ENCODE data around the gene TMEM120B.

Gene TMEM120B

DNA sequence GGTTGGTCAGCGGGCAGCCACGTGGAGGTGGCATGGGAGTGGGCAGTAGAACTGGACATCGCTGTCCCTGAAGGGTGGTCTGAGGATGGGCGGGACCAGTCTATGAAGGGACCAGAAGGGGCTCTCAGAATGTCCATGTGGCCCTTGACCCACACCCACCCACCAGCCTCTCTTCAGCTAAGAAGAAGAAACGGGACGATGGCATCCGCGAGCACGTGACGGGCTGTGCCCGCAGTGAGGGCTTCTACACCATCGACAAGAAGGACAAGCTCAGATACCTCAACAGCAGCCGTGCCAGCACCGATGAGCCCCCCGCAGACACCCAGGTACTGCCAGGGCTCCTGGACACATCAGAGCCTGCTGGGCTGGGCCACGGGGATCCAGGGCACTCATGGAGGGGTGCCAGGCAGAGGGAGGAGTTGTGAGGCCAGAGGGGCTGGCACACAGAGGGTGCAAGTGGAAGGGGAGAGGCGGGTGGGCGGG is 112.5 kb downstream of the TMEM120B start:
- no peak overlapping the region for H3K4me3 ChIP-seq (ENCODE audit: low read length, poor library complexity, severe bottlenecking)
- H3K9me3 ChIP-seq (ENCODE audit: insufficient read depth, low read depth, low read length): no peaks in the 10 kb centered on the region
- H3K27me3 ChIP-seq (ENCODE audit: insufficient read depth, low read length, poor library complexity, severe bottlenecking): no peaks in the 10 kb centered on the region
- H3K9ac ChIP-seq (ENCODE audit: low read depth, low read length, poor library complexity, severe bottlenecking): no peak overlapping the region
- H2AFZ ChIP-seq (ENCODE audit: low read length): no peak overlapping the region
- TF ChIP-seq, protein P1, sequence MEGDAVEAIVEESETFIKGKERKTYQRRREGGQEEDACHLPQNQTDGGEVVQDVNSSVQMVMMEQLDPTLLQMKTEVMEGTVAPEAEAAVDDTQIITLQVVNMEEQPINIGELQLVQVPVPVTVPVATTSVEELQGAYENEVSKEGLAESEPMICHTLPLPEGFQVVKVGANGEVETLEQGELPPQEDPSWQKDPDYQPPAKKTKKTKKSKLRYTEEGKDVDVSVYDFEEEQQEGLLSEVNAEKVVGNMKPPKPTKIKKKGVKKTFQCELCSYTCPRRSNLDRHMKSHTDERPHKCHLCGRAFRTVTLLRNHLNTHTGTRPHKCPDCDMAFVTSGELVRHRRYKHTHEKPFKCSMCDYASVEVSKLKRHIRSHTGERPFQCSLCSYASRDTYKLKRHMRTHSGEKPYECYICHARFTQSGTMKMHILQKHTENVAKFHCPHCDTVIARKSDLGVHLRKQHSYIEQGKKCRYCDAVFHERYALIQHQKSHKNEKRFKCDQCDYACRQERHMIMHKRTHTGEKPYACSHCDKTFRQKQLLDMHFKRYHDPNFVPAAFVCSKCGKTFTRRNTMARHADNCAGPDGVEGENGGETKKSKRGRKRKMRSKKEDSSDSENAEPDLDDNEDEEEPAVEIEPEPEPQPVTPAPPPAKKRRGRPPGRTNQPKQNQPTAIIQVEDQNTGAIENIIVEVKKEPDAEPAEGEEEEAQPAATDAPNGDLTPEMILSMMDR (conservative IDR thresholded peaks at IDR 0.05; ENCODE audit: low read length): no peak
- TF ChIP-seq EZH2phosphoT487 (IDR thresholded peaks at IDR 0.05; ENCODE audit: borderline replicate concordance): no peak
- H3K9me2 ChIP-seq (replicated peaks; ENCODE audit: low read depth, low read length): no peaks in the 10 kb centered on the region
- no peak overlapping the region for H3K4me2 ChIP-seq (ENCODE audit: low read depth, low read length, poor library complexity, severe bottlenecking)
- no peaks in the 10 kb centered on the region for H4K20me1 ChIP-seq (ENCODE audit: insufficient read depth, low read length, poor library complexity, severe bottlenecking)
- no peaks in the 10 kb centered on the region for H3K79me2 ChIP-seq (ENCODE audit: insufficient read depth, low read length)
- no peaks in the 10 kb centered on the region for H3F3A ChIP-seq (ENCODE audit: low read depth)
- H3K36me3 ChIP-seq (ENCODE audit: insufficient read depth, low read length): peaks cover 32% of the 10 kb centered on the region; the same call in 1 of the 2 replicates
- no peaks in the 10 kb centered on the region for H3K4me1 ChIP-seq (ENCODE audit: insufficient read depth, low read length, poor library complexity, severe bottlenecking)

DNA sequence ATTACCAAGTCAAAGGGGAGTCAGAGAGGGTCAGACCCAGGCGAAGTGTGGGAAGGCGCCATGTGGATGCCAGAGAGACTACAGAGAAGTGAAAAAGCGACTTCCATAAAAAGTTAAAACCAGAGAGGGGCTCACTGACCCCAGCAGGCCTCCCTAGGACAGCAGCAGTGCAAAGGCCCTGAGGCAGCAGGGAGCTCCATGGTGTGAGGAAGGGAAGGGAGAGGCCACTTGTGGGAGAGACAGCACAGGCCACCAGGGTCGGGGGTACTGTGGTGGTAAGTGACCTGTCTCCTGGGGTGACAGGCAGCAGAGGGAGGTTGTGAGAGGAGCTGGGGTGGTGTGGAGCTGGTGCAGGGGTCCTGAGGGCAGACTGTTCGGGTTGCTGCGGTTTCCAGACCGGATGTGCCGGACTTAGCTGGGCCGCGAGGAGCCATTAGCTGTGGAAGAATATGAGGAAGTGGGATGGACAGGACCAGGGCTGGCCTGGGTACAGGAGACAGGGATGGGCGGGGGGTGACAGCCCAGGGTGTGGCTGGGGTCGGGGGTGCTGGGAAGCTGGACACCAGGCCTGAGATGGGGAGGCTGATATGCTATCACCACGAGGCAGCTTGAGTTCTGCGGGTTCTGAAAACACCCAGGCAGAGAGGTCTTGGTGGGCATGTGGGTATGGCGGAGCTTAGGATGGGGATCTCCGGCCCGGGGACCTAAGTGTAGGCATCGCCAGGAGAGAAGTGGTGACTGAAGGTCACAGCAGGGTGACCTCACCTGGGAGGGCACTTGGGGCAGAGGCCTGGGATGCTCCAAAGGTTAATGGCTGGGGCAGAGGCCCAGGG is 114.0 kb downstream of the TMEM120B start:
- Histone ChIP-seq H3K4me2 (ENCODE audit: low read depth, low read length, poor library complexity, severe bottlenecking) (no peak overlapping the region), H3K27me3 (ENCODE audit: insufficient read depth, low read length, poor library complexity, severe bottlenecking) (no peaks in the 10 kb centered on the region), H3F3A (ENCODE audit: low read depth) (no peaks in the 10 kb centered on the region), H3K9ac (ENCODE audit: low read depth, low read length, poor library complexity, severe bottlenecking) (no peak overlapping the region), H2AFZ (ENCODE audit: low read length) (no peak overlapping the region), H4K20me1 (ENCODE audit: insufficient read depth, low read length, poor library complexity, severe bottlenecking) (no peaks in the 10 kb centered on the region), H3K36me3 (ENCODE audit: insufficient read depth, low read length) (peaks cover 33% of the 10 kb centered on the region; the same call in 1 of the 2 replicates), H3K9me2 (replicated peaks; ENCODE audit: low read depth, low read length) (no peaks in the 10 kb centered on the region), H3K4me3 (ENCODE audit: low read length, poor library complexity, severe bottlenecking) (no peak overlapping the region), H3K4me1 (ENCODE audit: insufficient read depth, low read length, poor library complexity, severe bottlenecking) (no peaks in the 10 kb centered on the region), H3K79me2 (ENCODE audit: insufficient read depth, low read length) (no peaks in the 10 kb centered on the region), H3K9me3 (ENCODE audit: insufficient read depth, low read depth, low read length) (no peaks in the 10 kb centered on the region)
- TF ChIP-seq, protein P1 (conservative IDR thresholded peaks at IDR 0.05; ENCODE audit: low read length): no peak
- TF ChIP-seq EZH2phosphoT487 (IDR thresholded peaks at IDR 0.05; ENCODE audit: borderline replicate concordance): no peak

DNA sequence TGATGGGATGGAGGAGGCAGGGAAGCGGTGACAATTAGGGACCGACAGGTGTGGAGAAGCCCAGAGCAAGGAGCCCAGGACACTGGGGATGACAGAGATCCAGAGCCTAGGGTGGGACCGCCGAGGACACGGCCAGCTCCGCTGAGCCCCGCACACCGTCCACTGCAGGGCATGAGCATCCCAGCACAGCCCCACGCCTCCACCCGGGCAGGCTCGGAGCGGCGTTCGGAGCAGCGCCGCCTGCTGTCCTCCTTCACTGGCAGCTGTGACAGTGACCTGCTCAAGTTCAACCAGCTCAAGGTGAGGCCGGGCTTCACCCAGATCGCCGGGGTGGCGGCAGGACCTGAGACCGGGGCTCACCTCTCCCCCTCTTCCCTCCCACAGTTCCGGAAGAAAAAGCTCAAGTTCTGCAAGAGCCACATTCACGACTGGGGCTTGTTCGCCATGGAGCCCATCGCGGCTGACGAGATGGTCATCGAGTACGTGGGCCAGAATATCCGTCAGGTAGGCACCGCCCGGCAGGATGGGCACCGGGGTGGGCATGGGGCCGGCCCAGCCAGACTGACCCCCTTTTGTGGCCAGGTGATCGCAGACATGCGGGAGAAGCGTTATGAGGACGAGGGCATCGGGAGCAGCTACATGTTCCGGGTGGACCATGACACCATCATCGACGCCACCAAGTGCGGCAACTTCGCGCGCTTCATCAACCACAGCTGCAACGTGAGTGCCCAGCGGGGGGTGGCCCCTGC is 115.0 kb downstream of the TMEM120B start:
- no peaks in the 10 kb centered on the region for H3K4me1 ChIP-seq (ENCODE audit: insufficient read depth, low read length, poor library complexity, severe bottlenecking)
- H3K4me2 ChIP-seq (ENCODE audit: low read depth, low read length, poor library complexity, severe bottlenecking): no peak overlapping the region
- H3F3A ChIP-seq (ENCODE audit: low read depth): no peaks in the 10 kb centered on the region
- H3K27me3 ChIP-seq (ENCODE audit: insufficient read depth, low read length, poor library complexity, severe bottlenecking): no peaks in the 10 kb centered on the region
- H3K4me3 ChIP-seq (ENCODE audit: low read length, poor library complexity, severe bottlenecking): no peak overlapping the region
- H3K79me2 ChIP-seq (ENCODE audit: insufficient read depth, low read length): no peaks in the 10 kb centered on the region
- no peak overlapping the region for H3K9ac ChIP-seq (ENCODE audit: low read depth, low read length, poor library complexity, severe bottlenecking)
- H3K36me3 ChIP-seq (ENCODE audit: insufficient read depth, low read length): peaks cover 33% of the 10 kb centered on the region; the same call in 1 of the 2 replicates
- no peak overlapping the region for H2AFZ ChIP-seq (ENCODE audit: low read length)
- no peaks in the 10 kb centered on the region for H3K9me3 ChIP-seq (ENCODE audit: insufficient read depth, low read depth, low read length)
- H3K9me2 ChIP-seq (replicated peaks; ENCODE audit: low read depth, low read length): no peaks in the 10 kb centered on the region
- no peaks in the 10 kb centered on the region for H4K20me1 ChIP-seq (ENCODE audit: insufficient read depth, low read length, poor library complexity, severe bottlenecking)
- TF ChIP-seq, protein P1 (conservative IDR thresholded peaks at IDR 0.05; ENCODE audit: low read length): no peak
- no peak for TF ChIP-seq EZH2phosphoT487 (IDR thresholded peaks at IDR 0.05; ENCODE audit: borderline replicate concordance)
